Measurements from ENCODE around the gene MARCHF5. TPM values are rescaled to one million over a fixed set of nuclear protein-coding genes. Genes with fewer than 3 reads are reported as not detected.
"Not testable (repeated sequence)": the region's sequence is repeated elsewhere in the genome, so short reads cannot be mapped to it uniquely, and the experiment has no call there.

The MARCHF5 gene
- polyA plus RNA-seq, 6 donors from 2014 or later = 21.7 to 34.7 (median 29.3) TPM

DNA sequence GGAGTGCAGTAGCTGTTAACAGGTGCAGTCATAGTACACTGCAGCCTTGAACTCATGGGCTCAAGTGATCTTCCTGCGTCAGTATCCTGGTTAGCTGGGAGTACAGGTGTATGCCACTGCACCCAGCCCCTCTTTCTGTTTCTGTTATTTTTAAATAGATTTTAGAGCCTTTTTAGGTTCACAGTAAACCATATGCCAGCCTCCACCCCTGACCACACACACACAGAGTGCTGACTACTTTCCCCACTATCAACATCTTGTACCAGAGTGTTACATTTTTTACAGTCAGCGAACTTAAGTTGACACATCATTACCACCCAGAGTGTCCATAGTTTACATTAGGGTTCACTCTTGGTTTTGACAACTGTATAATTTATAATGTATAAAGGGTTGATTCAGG is 32.1 kb downstream of the MARCHF5 start:
- H3K4me1 Mint-ChIP-seq = peaks cover 11 to 20% (median 18%) of the 10 kb centered on the region in 3 donors
- H3K27ac Mint-ChIP-seq = peak overlapping the region in 1 of 6 donors; percentile 46
- H3K9me3 Mint-ChIP-seq = no peaks in the 10 kb centered on the region
- no peaks in the 10 kb centered on the region for H3K27me3 Mint-ChIP-seq
- DNase-seq (no peak), ATAC-seq (ENCODE audit: low read depth in 2 of 2) (no peak)
- H3K36me3 Mint-ChIP-seq = peaks cover 11 to 22% of the 10 kb centered on the region in 2 donors
- peak overlapping the region in 1 of 8 donors; percentile 7 for H3K4me3 Mint-ChIP-seq

GRCh38 chr10:92327445-92328433 is 36.8 kb downstream of the MARCHF5 start:
- ATAC-seq (ENCODE audit: low read depth in 2 of 2) = no peak
- DNase-seq = no peak
- Mint-ChIP-seq H3K9me3 (no peaks in the 10 kb centered on the region), H3K36me3 (peaks cover 2 to 15% of the 10 kb centered on the region in 2 donors), H3K27me3 (no peaks in the 10 kb centered on the region), H3K27ac (peak overlapping the region in 3 of 6 donors; percentile 47 to 74 (median 54)), H3K4me3 (no peak overlapping the region), H3K4me1 (peaks cover 6 to 32% (median 23%) of the 10 kb centered on the region in 3 donors)

GRCh38 chr10:92328993-92329392 is 38.0 kb downstream of the MARCHF5 start:
- Mint-ChIP-seq H3K27me3 (no peaks in the 10 kb centered on the region), H3K4me3 (no peak overlapping the region), H3K27ac (no peak overlapping the region), H3K36me3 (peaks cover 0 to 5% of the 10 kb centered on the region in 2 donors), H3K9me3 (no peaks in the 10 kb centered on the region), H3K4me1 (peaks cover 2 to 22% (median 18%) of the 10 kb centered on the region in 3 donors)
- ATAC-seq (ENCODE audit: low read depth in 2 of 2) (no peak), DNase-seq (no peak)

GRCh38 chr10:92329927-92330326 is 39.0 kb downstream of the MARCHF5 start:
- H3K9me3 Mint-ChIP-seq; H3K36me3 Mint-ChIP-seq; DNase-seq; ATAC-seq (ENCODE audit: low read depth in 2 of 2); H3K4me3 Mint-ChIP-seq; H3K27me3 Mint-ChIP-seq: not testable (repeated sequence)
- peak overlapping the region in 1 of 6 donors; percentile 22 for H3K27ac Mint-ChIP-seq
- H3K4me1 Mint-ChIP-seq = peaks cover 2 to 22% (median 18%) of the 10 kb centered on the region in 3 donors

GRCh38 chr10:92342796-92343195 is 51.8 kb downstream of the MARCHF5 start:
- H3K27ac Mint-ChIP-seq = peak overlapping the region in 3 of 6 donors; percentile 27 to 43 (median 39)
- ATAC-seq (ENCODE audit: low read depth in 2 of 2) = no peak

DNA sequence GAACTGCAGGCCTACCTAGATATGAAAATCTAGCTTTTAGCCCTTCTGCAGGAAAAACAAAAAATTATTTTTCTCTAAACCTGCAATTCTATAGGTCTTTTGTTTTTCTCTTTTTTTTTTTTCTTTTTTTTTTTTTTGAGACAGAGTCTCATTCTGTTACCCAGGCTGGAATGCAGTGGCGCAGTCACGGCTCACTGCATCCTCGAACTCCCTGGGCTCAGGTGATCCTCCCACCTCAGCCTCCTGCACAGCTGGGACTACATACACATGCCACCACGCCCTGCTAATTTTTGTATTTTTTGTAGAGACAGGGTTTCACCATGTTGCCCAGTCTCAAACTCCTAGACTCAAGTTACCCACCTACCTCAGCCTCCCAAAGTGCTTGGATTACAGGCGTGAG is 54.6 kb downstream of the MARCHF5 start:
- H3K9me3 Mint-ChIP-seq; H3K4me1 Mint-ChIP-seq; DNase-seq; H3K4me3 Mint-ChIP-seq; ATAC-seq (ENCODE audit: low read depth in 2 of 2); H3K27me3 Mint-ChIP-seq: not testable (repeated sequence)
- H3K36me3 Mint-ChIP-seq = peaks cover 8 to 26% of the 10 kb centered on the region in 2 donors
- peak overlapping the region in 1 of 6 donors; percentile 20 for H3K27ac Mint-ChIP-seq

More at GRCh38 chr10:92342796-92343195, 51.8 kb downstream of the MARCHF5 start:
- no peak for DNase-seq
- H3K36me3 Mint-ChIP-seq = peaks cover 8 to 21% of the 10 kb centered on the region in 2 donors
- no peaks in the 10 kb centered on the region for H3K9me3 Mint-ChIP-seq
- no peaks in the 10 kb centered on the region for H3K27me3 Mint-ChIP-seq
- peaks cover 0 to 4% (median 2%) of the 10 kb centered on the region in 3 donors for H3K4me1 Mint-ChIP-seq
- H3K4me3 Mint-ChIP-seq = no peak overlapping the region

DNA sequence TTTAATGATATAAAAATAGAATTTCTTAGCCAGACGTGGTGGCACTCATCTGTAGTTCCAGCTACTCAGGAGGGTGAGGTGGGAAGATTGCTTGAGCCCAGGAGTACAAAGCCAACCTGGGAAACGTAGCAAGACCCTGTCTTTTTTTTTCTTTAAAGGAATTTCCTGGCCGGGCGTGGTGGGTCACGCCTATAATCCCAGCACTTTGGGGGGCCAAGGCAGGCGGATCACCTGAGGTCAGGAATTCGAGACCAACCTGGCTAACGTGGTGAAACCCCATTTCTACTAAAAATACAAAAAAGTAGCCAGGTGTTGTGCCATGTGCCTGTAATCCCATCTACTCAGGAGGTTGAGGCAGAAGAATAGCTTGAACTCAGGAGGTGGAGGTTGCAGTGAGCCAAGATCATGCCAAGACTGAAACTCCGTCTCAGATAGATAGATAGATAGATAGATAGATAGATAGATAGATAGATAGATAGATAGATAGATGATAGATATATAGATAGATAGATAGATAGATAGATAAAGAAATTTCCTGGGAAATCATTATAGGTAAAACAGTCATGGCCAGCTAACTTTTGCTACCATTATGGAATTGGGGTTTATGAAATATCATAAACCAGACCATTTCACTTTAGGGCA is 56.2 kb downstream of the MARCHF5 start:
- not testable (repeated sequence) for H3K4me3 Mint-ChIP-seq
- peaks cover 0 to 19% of the 10 kb centered on the region in 2 donors for H3K36me3 Mint-ChIP-seq

GRCh38 chr10:92350411-92350810 is 59.4 kb downstream of the MARCHF5 start:
- DNase-seq (no peak), ATAC-seq (ENCODE audit: low read depth in 2 of 2) (no peak)
- Mint-ChIP-seq H3K36me3 (peaks cover 0 to 8% of the 10 kb centered on the region in 2 donors), H3K4me1 (no peaks in the 10 kb centered on the region), H3K27ac (peak overlapping the region in 2 of 6 donors; percentile 19 to 47), H3K4me3 (no peak overlapping the region), H3K27me3 (no peaks in the 10 kb centered on the region), H3K9me3 (no peaks in the 10 kb centered on the region)

More for the DNA sequence above, 56.2 kb downstream of the MARCHF5 start:
- ATAC-seq (ENCODE audit: low read depth in 2 of 2); H3K4me1 Mint-ChIP-seq; H3K27me3 Mint-ChIP-seq; H3K9me3 Mint-ChIP-seq; H3K27ac Mint-ChIP-seq; DNase-seq: not testable (repeated sequence)

DNA sequence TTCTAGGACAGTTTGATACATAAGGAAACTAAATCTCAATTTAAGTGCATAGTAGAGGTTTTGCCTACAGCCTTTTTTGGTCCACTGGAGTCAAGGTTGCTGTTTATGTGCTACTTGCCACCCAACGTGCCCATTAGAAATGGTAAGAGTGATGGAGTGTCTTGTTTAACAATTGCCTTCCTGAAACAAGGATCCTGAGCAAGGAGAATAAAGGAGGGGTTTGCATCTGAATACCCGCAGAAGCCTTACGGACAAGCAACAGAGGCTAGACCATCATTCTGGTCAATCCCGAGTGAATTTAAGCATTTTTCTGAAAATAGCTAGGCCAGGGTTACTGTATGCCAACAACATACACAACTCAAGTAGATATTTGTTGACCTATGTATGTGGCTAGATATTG is 63.6 kb downstream of the MARCHF5 start:
- no peak for ATAC-seq (ENCODE audit: low read depth in 2 of 2)
- Mint-ChIP-seq H3K4me1 (no peaks in the 10 kb centered on the region), H3K27ac (peak overlapping the region in 1 of 6 donors; percentile 57)

DNA sequence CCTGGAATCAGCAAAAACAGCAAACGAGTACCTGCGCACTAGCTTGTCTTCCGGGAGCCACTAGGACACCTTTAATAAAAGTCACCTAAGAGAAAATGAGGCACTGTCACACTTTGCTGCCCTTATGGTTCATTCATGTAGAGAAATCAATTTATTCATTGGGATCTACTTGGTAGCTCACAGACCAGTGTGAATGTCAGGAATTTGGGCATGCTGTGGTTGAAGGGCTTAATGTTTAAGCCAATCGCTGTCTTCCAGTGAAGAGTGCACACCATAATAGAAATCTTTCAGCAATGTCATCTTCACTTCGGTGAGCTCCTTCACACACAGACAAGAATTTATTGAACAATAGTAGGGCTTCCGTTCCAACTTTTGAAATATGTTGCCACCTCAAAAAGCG is 65.1 kb downstream of the MARCHF5 start:
- no peaks in the 10 kb centered on the region for H3K36me3 Mint-ChIP-seq
- no peak for DNase-seq
- no peak overlapping the region for H3K27ac Mint-ChIP-seq
- no peaks in the 10 kb centered on the region for H3K4me1 Mint-ChIP-seq
- ATAC-seq (ENCODE audit: low read depth in 2 of 2) = no peak
- H3K9me3 Mint-ChIP-seq = peaks cover 0 to 3% (median 0%) of the 10 kb centered on the region in 7 donors
- peaks cover 0 to 2% (median 1%) of the 10 kb centered on the region in 3 donors for H3K27me3 Mint-ChIP-seq
- no peak overlapping the region for H3K4me3 Mint-ChIP-seq

More for the DNA sequence above, 63.6 kb downstream of the MARCHF5 start:
- Mint-ChIP-seq H3K27me3 (no peaks in the 10 kb centered on the region), H3K36me3 (peaks cover 0 to 4% of the 10 kb centered on the region in 2 donors), H3K9me3 (peaks cover 0 to 3% (median 0%) of the 10 kb centered on the region in 7 donors), H3K4me3 (no peak overlapping the region)
- DNase-seq = no peak

DNA sequence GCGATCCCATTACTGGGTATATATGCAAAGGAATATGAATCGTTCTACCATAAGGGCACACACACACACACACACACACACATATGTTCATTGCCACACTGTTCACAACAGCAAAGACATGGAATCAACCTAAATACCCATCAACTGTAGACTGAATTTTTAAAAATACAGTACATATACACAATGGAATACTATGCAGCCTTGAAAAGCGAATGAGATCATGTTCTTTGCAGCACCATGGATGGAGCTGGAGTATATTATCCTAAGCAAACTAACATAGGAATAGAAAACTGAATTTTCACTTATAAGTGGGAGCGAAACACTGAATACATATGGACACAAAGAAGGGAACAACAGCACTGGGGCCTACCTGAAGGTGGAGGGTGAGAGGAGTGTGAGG is 72.5 kb downstream of the MARCHF5 start:
- Mint-ChIP-seq H3K4me3 (no peak overlapping the region), H3K4me1 (no peaks in the 10 kb centered on the region), H3K27me3 (peaks cover 0 to 18% (median 14%) of the 10 kb centered on the region in 3 donors), H3K27ac (peak overlapping the region in 1 of 6 donors; percentile 74), H3K9me3 (peaks cover 0 to 7% (median 3%) of the 10 kb centered on the region in 7 donors), H3K36me3 (no peaks in the 10 kb centered on the region)
- DNase-seq (no peak), ATAC-seq (ENCODE audit: low read depth in 2 of 2) (no peak)

GRCh38 chr10:92366412-92367021 is 75.5 kb downstream of the MARCHF5 start:
- DNase-seq = no peak
- Mint-ChIP-seq H3K4me3 (no peak overlapping the region), H3K27me3 (peaks cover 0 to 12% (median 7%) of the 10 kb centered on the region in 3 donors), H3K9me3 (peaks cover 0 to 6% (median 3%) of the 10 kb centered on the region in 7 donors), H3K27ac (no peak overlapping the region), H3K4me1 (no peaks in the 10 kb centered on the region), H3K36me3 (no peaks in the 10 kb centered on the region)
- ATAC-seq (ENCODE audit: low read depth in 2 of 2) = no peak

DNA sequence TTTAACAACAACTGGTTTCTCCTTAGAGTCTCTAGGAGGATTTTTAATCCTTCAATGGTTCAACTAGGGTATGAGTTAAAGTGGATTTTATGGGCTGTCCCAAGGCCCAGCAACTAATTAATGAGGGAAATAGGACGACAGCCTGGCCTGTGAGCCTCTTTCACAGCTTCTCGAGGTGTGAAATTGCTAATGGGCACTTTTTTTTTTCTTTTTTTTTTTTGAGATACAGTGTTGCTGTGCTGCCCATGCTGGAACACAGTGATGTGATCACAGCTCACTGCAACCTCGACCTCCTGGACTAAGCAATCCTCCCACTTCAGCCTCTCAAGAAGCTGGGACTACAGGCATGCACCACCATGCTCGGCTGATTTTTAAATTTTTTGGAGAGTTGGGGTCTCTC is 87.0 kb downstream of the MARCHF5 start:
- H3K36me3 Mint-ChIP-seq = no peaks in the 10 kb centered on the region
- no peak overlapping the region for H3K4me3 Mint-ChIP-seq
- no peak for ATAC-seq (ENCODE audit: low read depth in 2 of 2)
- no peak overlapping the region for H3K27ac Mint-ChIP-seq
- H3K9me3 Mint-ChIP-seq = no peaks in the 10 kb centered on the region
- H3K4me1 Mint-ChIP-seq = no peaks in the 10 kb centered on the region
- peaks cover 0 to 21% (median 9%) of the 10 kb centered on the region in 3 donors for H3K27me3 Mint-ChIP-seq
- DNase-seq = no peak

Data from naive B cell (primary cell).